Mucosa of stomach (tissue), 1 donor: ENCODE data around the gene SLITRK3.
"Not testable (repeated sequence)": the region's sequence is repeated elsewhere in the genome, so short reads cannot be mapped to it uniquely, and the experiment has no call there.

Experiments
- H3K27me3 ChIP-seq: one replicate; pipeline ENCODE4 v1.7.0; 2013; ENCODE audit warnings: mild to moderate bottlenecking, low read length; ENCODE audit not compliant: control insufficient read depth, insufficient read depth
- H3K36me3 ChIP-seq: one replicate; pipeline ENCODE4 v1.7.0; 2013; ENCODE audit warnings: low read length; ENCODE audit not compliant: control insufficient read depth, insufficient read depth
- H3K4me1 ChIP-seq: one replicate; pipeline ENCODE4 v1.7.0; 2013; ENCODE audit warnings: mild to moderate bottlenecking, low read length; ENCODE audit not compliant: control insufficient read depth, insufficient read depth
- H3K4me3 ChIP-seq: one replicate; pipeline ENCODE4 v1.7.0; 2013; ENCODE audit warnings: low read length
- H3K9ac ChIP-seq: one replicate; pipeline ENCODE4 v1.7.0; 2013; ENCODE audit warnings: mild to moderate bottlenecking, low read length, moderate library complexity
- H3K9me3 ChIP-seq: one replicate; pipeline ENCODE4 v1.7.0; 2013; ENCODE audit warnings: mild to moderate bottlenecking, low read length, moderate library complexity; ENCODE audit not compliant: control insufficient read depth
- donor health status: Pancreatic carcinoma.

Gene SLITRK3

DNA sequence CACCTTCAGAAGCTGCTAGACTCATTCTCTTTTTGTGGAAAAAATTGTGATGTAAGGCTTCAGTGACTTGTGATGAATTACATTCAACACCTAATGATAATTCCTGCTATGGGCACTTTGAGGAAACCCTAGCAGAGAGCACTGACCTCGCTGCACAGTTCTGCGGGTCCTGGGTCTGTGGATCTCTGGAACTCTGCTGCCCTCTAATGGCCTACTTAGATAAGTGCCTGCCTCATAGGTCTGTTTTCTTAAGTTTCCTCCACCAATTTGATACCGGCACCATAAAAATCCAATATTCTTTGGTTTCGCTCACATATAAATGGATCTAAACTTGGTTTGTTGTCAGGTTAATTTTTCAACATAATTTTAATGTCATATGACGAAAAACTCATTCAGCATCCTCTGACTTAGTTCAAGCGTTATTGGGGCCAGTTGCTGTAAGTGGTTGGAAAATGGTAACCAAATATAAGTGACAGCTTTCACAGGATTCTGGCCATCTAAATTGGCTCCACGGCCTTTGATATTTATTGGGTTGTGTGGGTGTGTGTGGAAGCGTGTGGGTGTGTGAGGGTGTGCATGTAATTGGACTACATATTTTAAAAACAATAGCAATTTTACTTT, 10.4 kb downstream of the SLITRK3 start:
- no peaks in the 10 kb centered on the region for H3K9me3 ChIP-seq
- no peaks in the 10 kb centered on the region for H3K36me3 ChIP-seq
- no peak overlapping the region for H3K9ac ChIP-seq
- no peaks in the 10 kb centered on the region for H3K4me1 ChIP-seq
- peaks cover 1% of the 10 kb centered on the region for H3K27me3 ChIP-seq
- no peak overlapping the region for H3K4me3 ChIP-seq

DNA sequence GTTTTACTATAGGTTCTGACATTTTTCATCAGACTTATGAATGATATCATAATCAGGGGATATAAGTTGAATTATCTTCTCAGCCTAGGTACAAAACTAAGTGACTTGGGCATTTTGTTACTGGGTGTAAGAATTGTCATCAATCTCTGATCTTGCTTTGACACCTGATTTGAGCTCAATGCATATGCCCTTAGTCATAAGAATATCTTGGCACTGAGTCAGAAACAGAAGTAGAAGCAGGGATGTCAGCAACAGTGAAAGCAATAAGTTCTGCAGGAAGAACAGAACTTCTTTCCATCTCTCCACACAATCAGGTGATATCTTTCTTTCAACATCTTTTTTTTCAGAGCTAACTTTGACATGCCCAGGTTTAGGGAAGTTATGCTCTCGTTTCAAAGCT, 14.6 kb downstream of the SLITRK3 start:
- H3K4me3 ChIP-seq: no peak overlapping the region
- no peaks in the 10 kb centered on the region for H3K9me3 ChIP-seq
- H3K27me3 ChIP-seq: no peaks in the 10 kb centered on the region
- H3K9ac ChIP-seq: no peak overlapping the region
- no peaks in the 10 kb centered on the region for H3K36me3 ChIP-seq
- no peaks in the 10 kb centered on the region for H3K4me1 ChIP-seq

DNA sequence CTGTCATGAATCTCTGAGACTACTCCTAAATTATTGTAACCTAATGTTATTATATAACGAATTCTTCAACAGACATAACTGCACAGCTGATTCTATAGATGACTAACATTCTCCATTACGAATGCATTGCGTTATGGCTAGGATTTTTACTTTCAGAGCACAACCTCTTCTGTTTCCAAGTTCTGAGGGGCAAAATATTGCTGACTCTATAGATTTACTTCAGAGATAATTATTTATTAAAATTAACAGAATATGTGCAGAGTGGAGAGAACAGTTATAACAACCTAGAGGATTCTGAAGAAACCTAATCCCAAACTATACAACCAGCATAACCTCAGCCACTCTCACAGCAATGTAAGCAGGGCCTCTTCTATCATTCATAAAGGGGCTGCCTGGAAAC, 25.9 kb downstream of the SLITRK3 start:
- no peak overlapping the region for H3K4me3 ChIP-seq
- H3K9ac ChIP-seq: no peak overlapping the region
- no peaks in the 10 kb centered on the region for H3K9me3 ChIP-seq
- H3K27me3 ChIP-seq: no peaks in the 10 kb centered on the region
- no peaks in the 10 kb centered on the region for H3K36me3 ChIP-seq
- no peaks in the 10 kb centered on the region for H3K4me1 ChIP-seq

GRCh38 chr3:165169368-165169767, 26.8 kb downstream of the SLITRK3 start:
- Histone ChIP-seq H3K27me3 (no peaks in the 10 kb centered on the region), H3K4me1 (no peaks in the 10 kb centered on the region), H3K36me3 (no peaks in the 10 kb centered on the region), H3K4me3 (no peak overlapping the region), H3K9me3 (no peaks in the 10 kb centered on the region), H3K9ac (no peak overlapping the region)

DNA sequence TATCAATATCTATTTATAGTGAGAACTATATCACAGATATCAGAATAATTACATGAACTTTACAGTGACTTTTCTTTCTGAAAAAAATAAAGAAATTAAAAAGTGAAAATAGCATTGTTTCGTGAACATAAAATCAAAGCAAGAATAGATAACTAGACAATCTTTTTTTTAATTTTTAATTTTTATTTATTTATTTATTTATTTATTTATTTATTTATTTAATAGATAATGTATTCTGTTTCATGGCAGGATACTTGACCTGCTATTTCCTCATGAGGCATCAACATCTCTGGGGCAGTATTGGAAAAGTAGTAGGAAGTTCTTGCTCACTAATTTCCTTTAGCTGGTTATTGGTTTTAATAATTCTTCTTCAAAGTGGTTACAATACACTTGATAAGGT, 33.3 kb downstream of the SLITRK3 start:
- no peaks in the 10 kb centered on the region for H3K27me3 ChIP-seq
- no peaks in the 10 kb centered on the region for H3K9me3 ChIP-seq
- no peak overlapping the region for H3K9ac ChIP-seq
- H3K36me3 ChIP-seq: no peaks in the 10 kb centered on the region
- H3K4me1 ChIP-seq: no peaks in the 10 kb centered on the region
- no peak overlapping the region for H3K4me3 ChIP-seq

DNA sequence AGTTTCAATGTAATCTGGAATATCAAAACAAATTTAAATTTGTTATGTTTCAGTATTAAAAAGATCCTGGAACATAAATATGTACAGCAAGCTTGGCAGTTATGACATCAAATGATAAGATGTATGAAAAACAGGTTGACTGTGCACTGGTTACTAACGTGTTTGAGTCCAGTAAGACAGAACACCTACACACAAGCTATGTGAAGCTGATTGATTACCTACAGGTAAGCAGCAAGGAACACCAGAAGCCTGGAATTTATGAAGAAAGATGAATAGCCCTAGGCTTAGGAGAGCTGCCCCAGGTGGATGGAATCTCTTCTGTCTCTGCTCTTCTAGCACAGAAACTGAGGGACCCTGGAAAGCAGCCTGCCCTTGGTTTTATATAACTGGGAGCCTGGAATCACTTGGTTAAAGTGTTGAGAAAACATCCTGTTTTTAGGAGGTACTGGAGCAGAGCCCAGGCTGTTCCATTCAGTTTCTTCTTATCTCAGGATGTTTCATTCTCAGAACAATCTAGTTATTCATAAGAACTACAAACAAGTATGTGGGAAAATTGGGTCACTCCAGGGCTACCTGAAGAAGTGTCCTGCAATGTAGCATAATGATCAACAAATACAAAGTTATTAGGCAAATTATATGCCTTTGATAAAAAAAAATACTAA, 36.3 kb downstream of the SLITRK3 start:
- Histone ChIP-seq H3K9ac (no peak overlapping the region), H3K4me1 (no peaks in the 10 kb centered on the region), H3K4me3 (no peak overlapping the region), H3K27me3 (no peaks in the 10 kb centered on the region), H3K36me3 (no peaks in the 10 kb centered on the region), H3K9me3 (no peaks in the 10 kb centered on the region)

DNA sequence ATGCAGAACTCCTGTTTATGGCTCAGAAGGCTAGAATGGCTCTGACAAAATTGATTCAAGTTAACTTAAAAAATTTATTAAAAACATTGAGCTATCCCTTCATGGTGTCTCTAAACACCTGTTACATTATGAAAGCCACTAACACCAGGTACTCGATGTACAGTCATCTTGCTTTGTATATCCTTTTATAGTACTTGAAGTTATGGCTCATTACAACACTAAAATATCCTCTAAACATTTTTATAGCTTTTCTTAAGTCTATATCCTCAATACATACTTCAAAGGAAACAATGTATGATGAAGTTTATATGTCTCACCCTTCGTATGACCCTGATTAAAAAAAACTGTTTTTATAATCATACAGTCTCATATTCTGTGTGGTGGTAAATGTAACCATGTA, 38.2 kb downstream of the SLITRK3 start:
- no peaks in the 10 kb centered on the region for H3K9me3 ChIP-seq
- no peak overlapping the region for H3K4me3 ChIP-seq
- no peaks in the 10 kb centered on the region for H3K27me3 ChIP-seq
- H3K4me1 ChIP-seq: no peaks in the 10 kb centered on the region
- H3K9ac ChIP-seq: no peak overlapping the region
- no peaks in the 10 kb centered on the region for H3K36me3 ChIP-seq

GRCh38 chr3:165156757-165157420, 39.3 kb downstream of the SLITRK3 start:
- Histone ChIP-seq H3K27me3 (no peaks in the 10 kb centered on the region), H3K9ac (no peak overlapping the region), H3K36me3 (no peaks in the 10 kb centered on the region), H3K4me1 (no peaks in the 10 kb centered on the region), H3K4me3 (no peak overlapping the region), H3K9me3 (no peaks in the 10 kb centered on the region)

DNA sequence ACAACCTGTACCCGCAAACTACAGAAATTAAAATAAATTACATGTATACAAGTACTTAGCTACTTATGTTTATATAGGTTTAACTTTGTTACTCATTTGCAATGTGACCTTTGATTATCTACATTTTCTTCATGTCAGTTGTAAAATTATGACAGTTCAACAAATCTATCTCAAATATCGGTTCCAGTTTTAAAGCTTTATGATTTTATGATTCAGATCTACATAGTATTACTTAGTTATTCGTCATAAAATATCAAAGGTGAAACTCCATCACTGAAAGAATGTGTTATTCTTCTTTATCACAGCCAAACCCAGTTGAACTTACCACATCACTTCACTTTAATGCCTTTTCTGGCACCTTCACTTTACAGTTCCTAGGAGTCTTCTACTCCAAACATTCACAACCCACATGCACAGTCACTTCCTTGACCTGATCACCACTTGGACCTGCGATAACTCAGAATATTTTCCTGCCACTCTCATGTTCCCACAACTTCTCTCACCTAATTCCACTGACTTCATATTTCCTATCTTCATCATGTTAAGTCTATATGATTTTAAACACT, 47.2 kb downstream of the SLITRK3 start:
- Histone ChIP-seq H3K27me3 (no peaks in the 10 kb centered on the region), H3K9me3 (no peaks in the 10 kb centered on the region), H3K4me1 (no peaks in the 10 kb centered on the region), H3K9ac (no peak overlapping the region), H3K4me3 (no peak overlapping the region), H3K36me3 (no peaks in the 10 kb centered on the region)

DNA sequence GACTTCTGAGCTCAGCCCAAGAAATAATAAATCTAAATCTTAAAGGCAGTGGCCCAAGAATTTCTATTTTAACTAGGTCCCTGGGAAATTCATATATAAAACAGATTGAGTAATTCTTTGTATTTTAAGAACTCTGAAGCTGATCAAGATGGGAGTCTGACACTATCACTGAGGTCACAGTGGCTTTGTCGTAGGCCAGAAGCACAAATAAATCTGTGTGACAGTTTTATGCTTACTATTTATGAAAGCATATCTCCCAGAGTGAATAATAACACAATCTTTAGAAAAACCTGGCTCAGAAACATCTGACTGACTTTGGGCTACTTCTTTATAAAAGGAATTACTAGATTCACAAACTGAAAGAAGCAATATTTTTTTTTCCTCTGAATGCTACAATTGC, 51.9 kb downstream of the SLITRK3 start:
- H3K27me3 ChIP-seq: no peaks in the 10 kb centered on the region
- no peak overlapping the region for H3K9ac ChIP-seq
- H3K4me1 ChIP-seq: peaks cover 8% of the 10 kb centered on the region
- no peaks in the 10 kb centered on the region for H3K36me3 ChIP-seq
- no peak overlapping the region for H3K4me3 ChIP-seq
- no peaks in the 10 kb centered on the region for H3K9me3 ChIP-seq

GRCh38 chr3:165139918-165140317, 56.3 kb downstream of the SLITRK3 start:
- H3K4me3 ChIP-seq: not testable (repeated sequence)

More at GRCh38 chr3:165139918-165140317, 56.3 kb downstream of the SLITRK3 start:
- H3K4me1 ChIP-seq, H3K27me3 ChIP-seq, H3K36me3 ChIP-seq, H3K9me3 ChIP-seq, H3K9ac ChIP-seq: not testable (repeated sequence)
